HG02678 (cell line): Measurements from ENCODE around the gene GNAO1.

Experiments used
- ATAC-seq: cut with Tn5 transposase; IDR thresholded peaks from one replicate; pipeline ENCODE4 v1.9.1; 2021; ENCODE audit warnings: mild to moderate bottlenecking, moderate library complexity; ENCODE audit not compliant: unreplicated experiment

GNAO1 gene

DNA sequence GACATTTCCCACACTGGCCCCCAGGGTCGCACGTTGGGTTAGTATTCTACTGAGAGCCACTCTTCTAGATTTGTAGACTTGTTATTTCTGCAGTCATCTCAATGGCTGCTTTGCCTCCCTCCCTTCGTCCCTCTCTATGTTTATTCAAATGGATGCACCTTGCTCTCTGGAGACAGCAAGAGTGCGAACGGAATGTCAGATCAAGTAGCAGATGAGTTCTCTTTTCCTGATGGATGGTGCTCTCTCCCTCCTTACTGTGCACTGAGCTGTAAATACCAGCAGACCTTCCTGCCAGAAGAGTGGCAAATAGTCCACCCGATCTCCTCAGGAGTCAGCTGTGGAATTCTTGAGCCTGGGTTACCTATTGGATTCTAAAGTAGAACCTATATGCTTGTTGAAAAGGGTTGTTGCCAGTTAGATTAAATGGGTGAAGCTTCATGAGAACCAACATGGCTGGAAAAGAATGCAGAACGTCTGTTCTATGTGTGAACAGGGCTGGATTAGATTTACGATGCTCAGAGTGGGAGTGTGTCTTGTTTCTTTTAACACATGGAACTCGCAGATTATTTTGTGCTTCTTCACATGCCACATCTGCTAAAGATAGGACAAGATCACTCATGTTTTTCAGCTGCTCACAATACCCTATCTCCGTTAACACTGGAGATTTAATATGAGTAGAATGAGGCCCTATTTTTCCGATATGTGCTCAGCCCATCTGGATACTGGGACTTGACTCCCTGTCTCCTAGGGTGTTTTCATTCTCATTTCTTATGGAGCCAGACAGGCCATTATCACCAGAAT, 6.1 kb downstream of the GNAO1 start:
- ATAC-seq: no peak

GRCh38 chr16:56198006-56198754, 6.9 kb downstream of the GNAO1 start:
- ATAC-seq: no peak

GRCh38 chr16:56198755-56199114, 7.4 kb downstream of the GNAO1 start:
- ATAC-seq: no peak

DNA sequence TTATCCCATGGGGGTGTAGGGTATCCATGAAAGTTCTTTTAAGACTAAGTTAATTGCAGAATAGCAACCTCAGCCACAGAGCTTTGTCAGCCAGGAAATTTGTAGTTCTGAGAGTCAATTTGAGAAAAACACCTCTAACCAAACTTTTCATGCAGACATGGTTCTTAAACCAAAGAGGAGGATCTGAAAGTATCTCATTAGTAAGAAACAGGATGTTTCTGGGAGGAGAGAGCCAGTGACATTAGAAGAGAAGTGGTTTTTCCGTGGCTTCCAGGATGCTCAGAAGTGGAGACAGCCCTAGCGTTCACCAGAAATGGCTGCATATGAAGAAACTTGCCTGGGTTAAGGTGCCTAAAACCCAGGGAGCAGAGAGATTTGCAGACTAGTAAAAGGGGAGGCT, 7.9 kb downstream of the GNAO1 start:
- no peak for ATAC-seq

DNA sequence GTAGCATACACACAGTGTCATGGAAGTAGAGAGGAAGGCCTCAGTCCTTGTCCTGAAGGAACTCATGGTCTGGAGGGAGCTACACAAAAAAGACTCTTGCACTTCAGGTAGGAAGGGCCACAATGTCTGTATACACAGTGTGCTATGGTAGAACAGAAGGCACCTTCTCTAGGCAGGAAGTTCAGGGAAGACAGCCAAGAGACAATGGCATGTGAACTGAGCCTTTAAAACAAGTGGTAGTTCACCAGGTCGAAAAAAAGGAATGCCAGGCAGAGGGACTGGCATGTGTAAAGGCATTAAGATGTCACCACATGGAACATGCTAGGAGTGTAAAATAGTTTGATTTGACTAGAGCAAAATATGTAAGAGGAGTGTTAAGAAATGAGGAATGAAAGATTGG, 9.7 kb downstream of the GNAO1 start:
- ATAC-seq: no peak

GRCh38 chr16:56202036-56202435, 10.7 kb downstream of the GNAO1 start:
- ATAC-seq: no peak

DNA sequence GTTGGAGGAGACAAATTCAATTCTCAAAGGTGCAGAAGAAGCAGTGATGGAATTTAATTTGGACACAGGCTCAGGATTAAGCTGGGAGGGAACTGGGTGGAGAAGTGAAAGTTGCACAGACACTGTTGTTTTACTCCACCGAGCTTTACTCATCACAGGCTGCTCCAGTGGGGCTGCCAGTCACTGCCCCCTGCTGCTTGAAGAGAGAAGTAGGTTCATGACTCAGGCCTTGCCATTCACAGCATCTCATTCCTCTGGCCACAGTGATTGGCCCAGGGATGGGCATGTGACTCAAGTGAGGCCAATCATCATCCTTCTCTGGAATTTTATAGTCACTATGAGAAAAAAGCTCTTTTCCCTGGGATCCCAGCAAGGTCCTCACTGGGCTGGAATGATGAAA, 11.8 kb downstream of the GNAO1 start:
- peak; percentile 63 for ATAC-seq

GRCh38 chr16:56204816-56205215, 13.5 kb downstream of the GNAO1 start:
- ATAC-seq: no peak

DNA sequence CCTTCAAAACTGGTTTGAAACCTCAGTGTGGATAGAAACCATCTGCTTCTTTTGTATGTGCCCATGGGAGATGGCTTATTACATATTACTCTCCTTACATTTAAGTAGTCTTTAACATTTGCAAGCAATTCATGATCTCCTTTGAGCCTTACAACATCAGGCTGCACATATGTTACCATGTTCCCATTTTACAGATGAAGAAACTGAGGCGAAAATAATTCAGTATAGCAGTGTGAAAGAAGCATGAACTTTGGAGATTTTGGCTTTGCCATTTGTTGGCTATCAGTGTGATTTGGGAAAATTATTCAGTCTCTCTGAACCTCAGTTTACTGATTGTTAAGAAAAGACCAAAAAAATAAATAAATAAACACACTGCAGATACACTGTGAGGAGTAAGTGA, 15.7 kb downstream of the GNAO1 start:
- no peak for ATAC-seq

DNA sequence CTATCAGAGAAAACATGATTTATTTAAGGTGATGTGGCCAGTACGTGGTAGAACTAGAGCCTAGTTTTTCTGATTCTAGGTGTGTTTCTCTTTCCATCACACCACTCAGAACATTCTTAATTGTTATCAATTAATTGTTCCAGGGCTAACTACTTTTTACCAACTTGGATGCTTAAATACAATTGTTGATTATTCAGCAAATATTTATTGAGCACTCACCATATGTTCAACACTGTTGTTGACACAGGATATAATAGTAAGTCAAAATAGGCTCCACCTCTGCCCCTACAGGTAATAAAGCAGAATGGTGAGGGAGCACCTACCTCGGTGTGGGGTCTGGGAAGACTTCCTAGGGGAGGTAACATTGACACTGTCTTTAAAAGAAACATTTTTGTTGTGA, 16.1 kb downstream of the GNAO1 start:
- no peak for ATAC-seq

GRCh38 chr16:56211435-56211981, 20.2 kb downstream of the GNAO1 start:
- no peak for ATAC-seq

DNA sequence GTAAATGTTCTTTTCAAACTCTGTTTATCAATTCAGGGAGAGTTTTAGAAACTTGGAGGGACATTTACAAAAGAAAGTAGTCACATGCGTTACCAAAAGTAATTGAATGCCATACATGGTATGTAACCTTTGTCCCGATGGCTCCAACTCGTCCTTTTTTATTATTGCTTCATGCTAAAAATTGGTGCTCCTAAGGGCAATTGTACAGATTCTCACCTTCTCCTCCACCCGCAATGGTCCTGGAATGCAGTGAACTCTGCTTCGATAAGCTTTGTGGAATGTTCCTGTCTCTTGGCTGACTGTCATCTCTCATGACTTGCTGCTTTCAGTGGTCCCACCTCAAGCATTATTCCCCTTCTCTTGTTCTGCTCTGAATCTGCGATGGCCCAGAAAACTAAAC, 20.9 kb downstream of the GNAO1 start:
- no peak for ATAC-seq

DNA sequence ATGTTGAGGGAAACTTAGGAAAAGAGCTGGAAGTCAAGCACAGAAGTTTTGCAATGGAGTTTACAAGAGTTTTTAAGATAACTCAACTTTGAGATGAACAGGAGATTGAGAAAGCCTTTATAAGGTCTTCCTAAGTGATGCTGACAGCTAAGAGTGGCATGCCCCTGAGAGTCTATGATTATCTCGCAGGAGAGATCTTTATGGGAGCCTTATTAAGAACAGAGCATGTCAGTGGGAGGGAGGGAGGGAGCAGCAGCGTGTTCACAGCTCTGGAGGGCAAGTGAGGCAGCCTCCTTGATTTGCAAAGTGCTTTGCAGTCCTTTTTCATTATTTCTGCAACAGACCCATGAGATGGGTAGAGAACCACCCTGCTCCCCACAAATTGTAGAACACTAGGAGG, 30.7 kb downstream of the GNAO1 start:
- no peak for ATAC-seq

DNA sequence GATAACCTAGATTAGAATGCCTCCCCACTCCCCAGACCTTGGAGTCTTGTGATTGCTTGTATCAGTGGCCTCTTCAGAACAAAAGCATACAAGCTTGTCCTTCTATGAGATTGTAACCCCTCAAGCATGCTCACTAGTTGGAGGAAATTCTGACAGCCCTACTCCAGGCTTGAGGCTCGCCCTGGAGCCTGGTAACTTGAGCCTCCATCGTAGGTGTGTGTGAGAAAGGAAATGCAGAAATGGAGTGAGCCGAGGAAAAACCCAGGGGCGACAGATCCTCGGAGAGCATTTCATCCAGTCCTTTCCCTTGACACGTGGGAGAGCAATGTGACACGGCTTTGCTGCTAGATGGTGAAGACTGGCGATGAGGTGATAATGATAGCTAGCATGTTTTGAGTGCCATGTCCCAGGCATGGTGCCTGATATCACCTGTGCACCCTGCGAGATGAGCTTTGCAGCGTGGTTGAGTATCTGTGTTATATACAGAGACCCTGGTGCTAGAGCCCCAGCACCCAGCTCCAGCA, 31.2 kb downstream of the GNAO1 start:
- no peak for ATAC-seq

- no peak for ATAC-seq
Measured at GRCh38 chr16:56225017-56225742, 33.9 kb downstream of the GNAO1 start.

- no peak for ATAC-seq
Measured at GRCh38 chr16:56226187-56226586, 34.9 kb downstream of the GNAO1 start.

DNA sequence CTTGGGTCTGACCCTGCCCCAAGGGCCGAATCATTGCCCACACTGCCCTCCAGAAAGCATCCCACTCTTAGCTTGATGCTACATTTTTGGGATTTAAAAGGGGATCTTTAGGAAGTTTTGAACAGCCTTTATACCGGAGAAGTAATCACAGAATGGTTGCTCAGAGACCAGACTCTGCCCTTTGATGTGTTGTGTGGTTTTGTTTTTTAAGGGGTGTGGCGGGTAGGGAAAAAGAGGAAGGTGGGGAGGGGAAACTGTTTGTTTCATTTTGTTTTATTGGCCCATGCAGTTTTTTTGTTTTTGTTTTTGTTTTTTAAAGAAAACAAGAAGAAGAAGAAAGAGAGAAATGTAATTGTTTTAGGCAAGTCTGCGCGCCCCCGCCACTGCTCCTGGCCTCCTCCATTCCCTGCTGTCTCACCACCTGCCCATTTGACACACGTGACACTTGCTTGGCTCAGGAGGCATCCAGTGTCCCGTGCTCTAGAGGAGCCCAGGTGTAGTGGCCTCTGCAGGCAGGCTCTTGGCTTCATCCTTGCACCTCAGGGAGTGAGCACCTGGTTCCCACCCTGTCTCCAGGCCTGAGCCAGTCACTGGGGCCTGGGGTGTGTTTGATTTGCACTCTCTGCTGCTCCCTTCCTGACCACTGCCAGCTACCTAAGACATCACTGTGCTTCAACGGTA, 35.7 kb downstream of the GNAO1 start:
- no peak for ATAC-seq

DNA sequence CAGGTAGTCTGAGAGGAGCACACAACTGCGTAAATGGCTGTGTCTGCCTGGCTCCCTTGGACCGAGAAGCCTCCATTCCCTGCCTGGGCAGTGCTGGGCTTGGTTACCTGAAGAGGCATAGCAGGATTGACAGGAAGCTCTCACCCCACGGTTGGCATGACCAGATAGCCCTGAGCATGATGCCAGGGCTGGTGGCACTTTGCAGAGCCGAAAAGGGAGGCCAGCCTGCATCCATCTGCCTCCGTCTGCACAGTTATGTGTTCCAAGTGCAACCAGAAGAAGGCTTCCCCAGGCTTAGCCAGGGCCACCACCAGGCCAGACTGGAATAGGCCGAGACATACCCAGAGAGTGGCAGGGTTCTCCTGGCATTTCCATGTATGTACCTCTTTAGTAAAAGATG, 36.6 kb downstream of the GNAO1 start:
- ATAC-seq: no peak

DNA sequence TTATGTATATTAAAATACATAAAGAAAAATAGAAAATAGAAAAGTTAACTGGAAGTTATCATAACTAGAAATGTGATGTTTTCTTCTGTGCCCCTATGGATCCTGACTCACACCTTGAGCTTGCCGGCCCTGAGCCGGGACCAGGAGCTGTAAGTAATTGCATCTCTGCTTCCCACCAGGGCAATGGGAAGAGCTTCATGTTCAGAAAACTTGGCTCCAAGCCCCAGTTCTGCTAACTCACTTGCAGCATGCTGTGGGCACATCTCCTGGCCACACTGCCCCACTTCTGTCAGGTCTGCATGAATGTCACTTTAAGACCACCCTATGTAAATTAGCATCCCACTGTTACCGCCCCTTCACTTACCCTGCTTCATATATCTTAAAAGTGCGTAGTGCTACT, 37.2 kb downstream of the GNAO1 start:
- ATAC-seq: no peak

GRCh38 chr16:56233795-56234566, 42.7 kb downstream of the GNAO1 start:
- ATAC-seq: no peak
